DMS 273 (cell line): ENCODE results near the gene PRKCE.

Source experiments
- DNase-seq: peaks from one replicate; lab custom pipeline; 2025; ENCODE audit not compliant: unreplicated experiment; lab: John Stamatoyannopoulos, UW

The PRKCE gene

GRCh38 chr2:46091004-46091403 lies 439.5 kb downstream of the PRKCE start:
- DNase-seq = no peak

DNA sequence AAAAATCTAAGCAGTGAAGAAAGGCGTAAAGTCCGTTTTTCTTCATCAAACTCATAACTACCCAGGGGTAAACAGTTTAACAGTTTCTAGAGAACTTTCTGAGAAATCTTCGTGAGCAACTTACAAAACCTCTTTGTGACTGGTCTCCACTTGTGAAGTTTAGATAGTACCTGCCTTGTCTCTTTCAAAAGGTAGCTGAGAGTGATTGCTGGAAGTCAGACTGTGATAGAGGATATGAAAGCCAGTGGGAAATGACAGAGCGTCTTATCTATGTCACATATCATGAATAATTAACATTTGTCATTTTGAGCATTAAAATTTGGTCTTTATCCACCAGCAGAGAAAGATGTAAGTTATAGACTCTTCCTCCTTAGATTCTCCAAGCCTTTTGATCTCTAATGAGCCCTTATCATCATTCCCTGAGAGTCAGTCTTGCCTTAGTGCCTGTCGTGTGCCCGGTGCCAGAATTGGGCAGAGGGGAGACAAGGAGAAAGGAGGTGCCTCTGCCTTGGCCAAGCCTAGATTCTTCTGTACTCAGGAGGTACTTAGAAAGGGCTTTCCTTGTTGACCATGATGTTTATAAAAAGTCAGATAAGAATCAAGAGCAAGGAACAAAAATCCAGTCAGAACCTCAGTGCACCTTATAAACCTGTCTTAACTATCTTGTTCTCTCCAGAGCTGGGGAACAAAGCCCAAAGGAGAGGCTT lies 440.6 kb downstream of the PRKCE start:
- DNase-seq = no peak

DNA sequence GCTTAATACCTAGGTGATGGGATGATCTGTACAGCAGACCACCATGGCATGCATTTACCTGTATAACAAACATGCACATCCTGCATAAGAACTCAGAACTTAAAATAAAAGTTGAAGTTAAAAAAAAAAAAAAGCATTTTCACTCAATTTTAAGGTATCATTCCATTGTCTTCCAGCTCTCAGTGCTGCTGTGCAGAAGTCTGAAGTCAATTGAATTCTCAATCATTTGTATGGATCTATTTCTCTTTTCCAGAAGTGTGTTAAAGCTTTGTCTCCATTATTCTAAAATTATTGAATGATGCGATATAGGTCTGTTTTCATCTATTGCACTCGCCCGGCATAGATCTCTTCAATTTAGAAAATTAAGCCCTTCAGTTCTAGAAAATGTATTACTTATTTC lies 443.2 kb downstream of the PRKCE start:
- DNase-seq = no peak

DNA sequence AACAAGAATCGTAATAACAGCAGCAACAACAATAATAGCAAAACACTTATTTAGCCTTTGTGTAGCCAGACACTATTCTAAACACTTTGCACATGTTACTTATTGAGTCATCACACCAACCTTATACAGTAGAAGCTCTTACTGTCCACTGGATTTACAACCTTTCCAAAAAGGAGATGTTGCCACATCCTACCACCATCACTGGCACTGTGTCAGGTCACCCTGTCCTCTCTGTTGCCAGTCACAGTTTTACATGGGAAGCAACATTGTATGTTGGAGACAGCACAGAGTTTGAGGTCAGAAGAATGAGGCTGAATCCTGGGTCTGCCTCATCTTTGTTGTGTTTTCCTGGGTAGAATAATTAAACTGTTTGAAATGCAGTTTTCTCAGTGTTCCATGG lies 444.4 kb downstream of the PRKCE start:
- no peak for DNase-seq

DNA sequence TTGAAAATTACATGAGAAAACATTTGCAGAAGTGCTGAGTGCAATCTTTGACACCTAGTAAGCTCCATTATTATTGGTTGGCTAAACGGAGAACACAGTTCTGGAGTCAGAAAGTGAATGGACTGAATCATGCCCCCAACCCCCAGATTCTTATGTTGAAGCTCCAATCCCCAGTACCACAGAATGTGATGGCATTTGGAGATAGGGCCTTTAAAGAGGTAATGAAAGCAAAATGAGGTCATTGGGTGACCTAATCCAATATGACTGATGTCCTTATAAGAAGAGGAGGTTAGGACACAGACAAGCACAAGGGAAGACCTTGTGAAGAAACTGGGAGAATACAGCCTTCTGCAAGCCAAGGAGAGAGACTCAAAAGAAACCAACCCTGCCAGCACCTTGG lies 444.8 kb downstream of the PRKCE start:
- no peak for DNase-seq

DNA sequence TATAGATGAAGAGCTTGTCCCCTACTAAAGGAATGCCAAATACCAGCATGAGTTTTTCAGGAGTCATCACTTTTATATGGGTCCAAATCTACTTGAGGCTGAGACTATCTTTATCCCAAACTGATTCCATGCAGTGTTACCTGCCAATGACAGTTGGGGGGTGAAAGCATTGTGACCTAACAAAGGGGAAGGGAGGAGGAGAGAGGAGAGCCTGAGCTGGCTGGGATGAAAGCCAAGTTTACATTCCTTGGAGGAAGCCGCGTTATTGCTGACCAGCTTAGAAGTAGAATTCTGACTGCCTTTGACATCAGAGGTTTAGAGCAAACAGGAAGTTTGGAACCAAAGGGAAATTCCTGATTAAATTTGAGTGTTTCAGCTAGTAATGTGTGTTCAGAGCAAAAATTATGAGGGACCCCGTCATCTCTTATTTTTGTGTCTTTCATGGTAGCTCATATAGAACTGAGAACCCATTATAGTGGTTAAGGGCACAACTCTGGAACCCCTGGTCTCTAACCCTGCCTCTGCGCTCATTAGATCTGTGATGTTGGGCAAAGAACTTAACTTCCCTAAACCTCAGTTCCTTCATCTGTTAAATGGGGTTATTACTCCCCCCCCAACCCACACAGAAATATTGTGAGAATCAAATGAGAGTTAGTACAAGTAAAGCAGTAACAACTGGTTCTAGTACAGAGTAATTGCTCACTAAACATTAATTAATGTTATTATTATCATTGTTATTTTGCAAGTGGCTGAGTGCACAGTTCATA lies 446.4 kb downstream of the PRKCE start:
- DNase-seq = peak; percentile 9

GRCh38 chr2:46098621-46099062 lies 447.2 kb downstream of the PRKCE start:
- no peak for DNase-seq

GRCh38 chr2:46101557-46102220 lies 450.2 kb downstream of the PRKCE start:
- no peak for DNase-seq

DNA sequence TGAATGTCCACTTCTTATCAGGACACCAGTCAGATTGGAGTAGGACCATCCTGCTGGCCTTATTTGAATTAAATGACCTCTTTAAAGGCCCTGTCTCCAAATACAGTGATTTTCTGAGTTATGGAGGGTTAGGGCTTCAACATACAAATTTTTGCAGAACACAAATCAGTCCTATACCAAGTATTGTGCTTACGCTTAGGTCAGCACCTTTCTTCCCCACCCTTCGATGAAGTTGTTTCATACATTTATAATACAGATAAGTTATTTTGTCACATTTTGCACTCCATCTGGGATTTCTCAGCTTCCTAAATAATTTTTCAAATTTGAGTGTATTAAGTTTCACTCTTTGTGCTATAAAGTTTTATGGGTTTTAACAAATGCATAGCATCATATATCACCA lies 455.2 kb downstream of the PRKCE start:
- DNase-seq = no peak

DNA sequence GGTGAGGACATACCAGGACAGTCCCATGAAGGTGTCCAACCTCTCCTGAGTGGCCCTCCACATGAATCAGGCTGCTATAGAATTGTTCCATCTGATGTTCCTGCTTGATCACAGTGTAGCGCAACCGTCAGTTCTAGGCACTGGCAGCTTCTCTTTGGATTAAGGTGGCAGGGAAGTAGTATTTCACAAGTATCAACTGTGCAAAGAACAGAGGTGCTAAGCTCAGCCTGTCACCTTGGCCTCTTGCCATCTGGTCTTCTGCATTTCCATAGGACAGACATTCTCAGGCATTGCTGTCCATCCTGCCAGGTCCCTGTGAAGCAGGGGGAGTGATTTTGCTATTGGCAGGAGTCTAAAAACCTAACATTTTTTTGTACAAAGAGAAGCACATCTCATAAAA lies 463.5 kb downstream of the PRKCE start:
- DNase-seq = peak; percentile 7

DNA sequence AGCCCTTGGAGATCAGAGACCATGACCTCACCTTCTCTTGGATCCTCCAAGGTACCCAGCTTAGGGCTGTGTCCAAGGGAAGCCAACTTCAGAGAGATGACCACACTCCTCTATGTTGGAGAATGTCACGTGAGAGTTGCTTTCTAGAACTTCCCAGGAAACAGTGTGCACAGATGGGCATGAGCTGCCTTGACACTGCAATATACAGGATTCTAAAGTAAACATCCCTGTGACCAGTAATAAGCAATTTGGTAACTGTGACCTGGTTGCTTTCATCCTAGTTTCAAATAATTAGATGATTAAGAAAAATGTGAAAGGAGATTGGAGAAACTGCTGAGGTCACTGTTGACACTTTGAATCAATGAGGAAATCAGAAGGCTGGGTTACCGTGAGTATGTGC lies 464.7 kb downstream of the PRKCE start:
- no peak for DNase-seq

GRCh38 chr2:46116553-46116991 lies 465.1 kb downstream of the PRKCE start:
- no peak for DNase-seq

DNA sequence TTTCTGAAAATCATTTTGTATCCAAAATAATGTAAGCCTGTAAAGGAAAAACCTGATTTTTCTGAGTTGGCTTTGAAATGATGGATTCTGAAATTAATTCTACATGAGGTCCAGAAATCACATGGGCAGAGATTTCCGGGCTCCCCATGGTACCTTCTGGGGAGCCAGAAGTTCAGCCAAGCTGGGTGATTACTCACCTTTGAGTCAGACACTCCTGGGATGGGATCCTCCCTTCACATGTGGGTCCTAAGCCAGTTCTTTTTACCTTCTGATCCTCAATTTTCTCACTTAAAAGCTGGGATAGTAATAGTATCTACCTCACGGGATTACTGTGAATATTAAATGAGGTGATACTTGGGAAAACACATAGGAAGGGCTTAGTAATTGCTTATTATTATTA lies 465.9 kb downstream of the PRKCE start:
- DNase-seq = no peak

- no peak for DNase-seq
Observed at GRCh38 chr2:46117994-46118393, 466.5 kb downstream of the PRKCE start.

GRCh38 chr2:46118656-46119371 lies 467.3 kb downstream of the PRKCE start:
- no peak for DNase-seq

DNA sequence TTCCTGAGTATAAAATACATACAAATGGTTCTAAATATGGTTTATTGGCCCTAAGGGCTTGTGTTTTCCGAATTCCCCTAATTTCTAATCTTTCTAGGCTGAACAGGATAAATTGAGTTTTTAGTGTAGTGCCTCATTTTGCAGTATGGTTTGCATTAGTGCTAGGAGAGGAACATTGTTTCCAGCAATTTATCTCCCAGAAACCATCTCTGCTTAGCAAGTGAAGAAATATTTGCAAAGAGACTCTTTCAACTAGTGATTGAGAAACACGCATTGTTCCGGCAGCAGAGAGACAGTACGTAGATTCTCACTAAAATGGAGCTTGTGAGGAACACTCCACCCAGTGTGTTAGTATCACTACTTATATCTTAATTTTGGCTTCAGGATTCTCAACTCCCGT lies 468.0 kb downstream of the PRKCE start:
- no peak for DNase-seq

DNA sequence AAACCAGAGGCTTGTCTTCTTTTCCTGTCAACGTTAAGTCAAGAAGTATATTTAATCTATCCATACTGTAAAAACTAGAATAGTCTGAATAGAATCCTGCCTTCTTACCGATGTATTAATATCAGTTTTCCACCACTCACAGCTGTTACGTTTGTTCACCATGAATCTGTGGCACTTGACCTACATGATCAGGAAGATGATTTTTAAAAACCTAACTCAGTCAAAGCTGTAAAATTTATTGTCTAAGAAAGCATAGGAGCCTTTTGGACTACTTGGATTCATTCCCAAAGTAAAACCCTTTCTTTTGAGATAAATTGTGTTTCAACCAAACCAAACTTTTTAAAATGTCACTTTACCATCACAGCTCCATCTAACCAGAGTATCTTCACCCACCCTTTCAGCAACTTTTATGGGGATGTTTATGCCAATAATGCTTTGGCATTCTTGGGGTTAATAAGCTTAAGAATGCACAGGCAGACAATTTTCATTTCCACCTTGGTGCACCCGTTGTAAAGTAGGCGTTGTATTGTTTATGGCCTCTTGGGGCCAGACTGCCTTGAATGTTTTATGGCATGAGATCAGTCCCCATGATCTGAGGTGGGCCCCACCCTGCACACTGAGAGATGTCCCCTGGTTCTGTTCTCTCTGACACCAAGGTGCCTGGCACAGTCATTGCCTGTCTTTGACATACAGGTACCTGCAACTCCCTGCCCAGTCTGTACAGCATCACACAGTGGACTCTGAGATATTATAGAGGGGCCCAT lies 469.5 kb downstream of the PRKCE start:
- no peak for DNase-seq

DNA sequence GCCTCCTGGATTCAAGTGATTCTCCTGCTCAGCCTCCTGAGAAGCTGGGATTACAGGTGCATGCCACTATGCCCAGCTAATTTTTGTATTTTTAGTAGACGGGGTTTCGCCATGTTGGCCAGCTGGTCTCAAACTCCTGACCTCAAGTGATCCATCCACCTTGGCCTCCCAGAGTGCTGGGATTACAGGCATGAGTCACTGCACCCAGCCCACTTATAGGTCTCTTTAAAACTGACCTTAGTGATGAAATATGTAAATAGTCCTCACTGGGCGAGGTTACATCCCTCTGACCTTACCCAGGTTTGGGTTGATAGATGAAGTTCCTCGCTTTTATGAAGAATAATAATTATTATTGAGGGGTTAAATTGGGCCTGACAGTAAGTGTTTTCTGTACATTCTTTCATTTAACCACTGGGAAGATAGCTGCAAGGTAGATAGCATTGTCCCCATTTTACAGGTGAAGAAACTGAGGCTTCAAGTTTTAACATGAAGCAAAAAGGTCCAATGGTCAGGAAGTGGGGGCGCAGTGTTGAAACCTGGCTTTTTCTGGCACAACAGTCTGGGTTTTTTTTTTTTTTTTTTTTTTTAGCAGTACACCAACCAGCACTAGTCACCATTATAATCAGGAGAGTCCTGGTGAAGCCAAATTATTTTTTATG lies 471.0 kb downstream of the PRKCE start:
- no peak for DNase-seq

- no peak for DNase-seq
Observed at GRCh38 chr2:46123013-46123412, 471.5 kb downstream of the PRKCE start.

- no peak for DNase-seq
Observed at GRCh38 chr2:46125798-46126197, 474.3 kb downstream of the PRKCE start.
